HFF-Myc (cell line): ENCODE measurements around the gene ZKSCAN5.
"Not testable (repeated sequence)": the region's sequence is repeated elsewhere in the genome, so short reads cannot be mapped to it uniquely, and the experiment has no call there.

Source experiments
- DNase-seq: peaks from one replicate; pipeline ENCODE4 v3.0.0-alpha.2; 2011; ENCODE audit warnings: low read depth; ENCODE audit errors: extremely low read depth
- H3K4me3 ChIP-seq: replicated peaks from 2 replicates; pipeline ENCODE4 v1.5.1; 2011; ENCODE audit warnings: low read depth, mild to moderate bottlenecking, control low read depth, low read length
- TF ChIP-seq, protein P1 (sequence below): IDR thresholded peaks from 2 replicates; pipeline ENCODE4 v1.5.1; 2012; ENCODE audit warnings: mild to moderate bottlenecking, low read depth, low read length, control low read depth; ENCODE audit errors: missing control alignments

ZKSCAN5 gene

DNA sequence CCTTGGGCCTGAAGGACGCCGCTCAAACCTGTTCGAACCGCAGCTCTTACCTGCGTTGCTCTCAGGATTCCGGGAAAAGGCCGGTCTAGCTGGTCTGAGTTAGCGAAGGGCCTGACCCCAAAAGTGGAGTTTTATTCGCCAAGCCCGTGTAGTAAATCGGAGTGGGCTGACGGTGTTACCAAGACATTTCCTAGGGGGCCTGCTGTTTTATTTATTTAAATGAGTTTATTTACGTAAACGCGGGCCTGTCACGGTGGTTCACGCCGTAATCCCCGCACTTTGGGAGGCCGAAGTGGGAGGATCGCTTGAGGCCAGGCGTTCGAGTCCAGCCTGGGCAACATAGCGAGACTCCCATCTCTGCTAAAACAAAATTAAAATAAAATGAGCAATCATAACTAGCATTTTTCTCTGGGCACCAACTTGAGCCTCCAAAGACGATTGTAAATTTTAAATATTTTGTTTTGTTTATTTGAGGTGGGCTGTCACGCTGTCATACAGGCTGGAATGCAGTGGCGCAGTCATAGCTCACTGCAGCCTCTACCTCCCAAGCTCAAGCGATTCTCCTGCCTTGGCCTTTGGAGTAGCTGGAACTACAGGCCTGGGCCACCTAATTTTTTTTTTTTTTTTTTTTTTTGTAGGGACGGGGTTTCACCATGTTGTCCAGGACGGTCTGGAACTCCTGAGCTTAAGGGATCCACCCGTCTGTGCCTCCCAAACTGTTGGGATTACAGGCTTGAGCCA, 54.9 kb downstream of the ZKSCAN5 start:
- no peak for DNase-seq
- TF ChIP-seq, protein P1, sequence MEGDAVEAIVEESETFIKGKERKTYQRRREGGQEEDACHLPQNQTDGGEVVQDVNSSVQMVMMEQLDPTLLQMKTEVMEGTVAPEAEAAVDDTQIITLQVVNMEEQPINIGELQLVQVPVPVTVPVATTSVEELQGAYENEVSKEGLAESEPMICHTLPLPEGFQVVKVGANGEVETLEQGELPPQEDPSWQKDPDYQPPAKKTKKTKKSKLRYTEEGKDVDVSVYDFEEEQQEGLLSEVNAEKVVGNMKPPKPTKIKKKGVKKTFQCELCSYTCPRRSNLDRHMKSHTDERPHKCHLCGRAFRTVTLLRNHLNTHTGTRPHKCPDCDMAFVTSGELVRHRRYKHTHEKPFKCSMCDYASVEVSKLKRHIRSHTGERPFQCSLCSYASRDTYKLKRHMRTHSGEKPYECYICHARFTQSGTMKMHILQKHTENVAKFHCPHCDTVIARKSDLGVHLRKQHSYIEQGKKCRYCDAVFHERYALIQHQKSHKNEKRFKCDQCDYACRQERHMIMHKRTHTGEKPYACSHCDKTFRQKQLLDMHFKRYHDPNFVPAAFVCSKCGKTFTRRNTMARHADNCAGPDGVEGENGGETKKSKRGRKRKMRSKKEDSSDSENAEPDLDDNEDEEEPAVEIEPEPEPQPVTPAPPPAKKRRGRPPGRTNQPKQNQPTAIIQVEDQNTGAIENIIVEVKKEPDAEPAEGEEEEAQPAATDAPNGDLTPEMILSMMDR, result no peak

DNA sequence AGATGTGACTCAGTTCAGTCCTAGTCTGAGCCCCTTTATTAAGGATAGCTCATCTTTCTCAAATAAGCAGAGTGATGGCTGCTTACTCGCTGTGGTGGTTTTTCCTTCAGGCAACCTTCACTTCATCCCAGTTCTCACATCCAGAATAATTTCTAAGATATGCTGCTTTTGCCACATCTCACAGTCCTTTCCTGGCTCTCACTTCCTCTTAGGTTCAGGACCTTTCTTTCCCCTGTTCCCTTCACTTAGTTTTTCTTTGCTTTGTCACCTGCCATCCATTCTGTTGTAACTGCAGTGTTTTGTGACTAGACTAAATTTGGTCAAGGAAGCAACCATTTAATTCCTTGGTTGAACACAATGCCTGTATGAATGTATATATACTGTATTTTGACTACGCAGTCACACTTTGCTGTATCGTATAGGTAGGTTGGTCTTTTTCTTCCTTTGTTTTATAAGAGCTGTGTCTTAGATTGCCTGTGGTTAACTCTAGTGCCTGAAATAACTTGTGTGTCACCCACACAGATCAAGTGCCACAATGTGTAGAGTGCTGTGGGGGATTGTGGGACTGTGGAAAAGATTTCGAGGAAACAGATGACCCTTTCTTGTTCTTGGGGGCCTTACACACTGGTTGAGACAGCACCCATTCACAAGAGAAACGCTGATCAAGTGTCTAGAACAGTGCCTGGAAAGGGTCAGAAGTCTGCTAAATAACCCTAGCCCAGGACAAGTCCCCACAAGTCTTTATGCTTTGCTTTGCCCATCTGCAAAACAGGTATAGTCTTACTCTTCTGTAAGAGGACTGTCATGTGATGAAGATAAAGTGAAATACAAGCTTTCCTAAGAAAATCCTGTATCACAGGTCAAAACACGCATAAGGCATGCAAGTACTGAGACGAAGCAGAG, 56.6 kb downstream of the ZKSCAN5 start:
- TF ChIP-seq, protein P1, result no peak
- no peak overlapping the region; the same call in 1 of the 2 replicates for H3K4me3 ChIP-seq
- no peak for DNase-seq

More for the DNA sequence above, 54.9 kb downstream of the ZKSCAN5 start:
- H3K4me3 ChIP-seq, result peak overlapping the region; percentile 91

DNA sequence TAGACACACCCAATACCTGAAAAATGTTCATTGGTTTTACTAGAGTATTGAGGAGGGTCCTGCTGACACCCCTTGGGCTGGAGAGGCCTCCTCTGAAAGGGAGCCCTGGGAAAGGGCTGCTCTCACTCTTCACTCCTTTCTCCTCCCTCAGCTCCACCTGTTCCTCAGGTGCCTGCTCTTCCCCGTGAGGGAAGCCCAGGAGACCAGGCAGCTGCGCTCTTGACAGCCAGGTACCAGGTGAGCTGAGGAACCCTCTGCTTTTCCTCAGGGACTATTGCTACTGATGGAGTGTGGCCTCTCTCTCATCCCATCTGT, 57.2 kb downstream of the ZKSCAN5 start:
- TF ChIP-seq, protein P1, result no peak
- H3K4me3 ChIP-seq, result no peak overlapping the region
- no peak for DNase-seq

DNA sequence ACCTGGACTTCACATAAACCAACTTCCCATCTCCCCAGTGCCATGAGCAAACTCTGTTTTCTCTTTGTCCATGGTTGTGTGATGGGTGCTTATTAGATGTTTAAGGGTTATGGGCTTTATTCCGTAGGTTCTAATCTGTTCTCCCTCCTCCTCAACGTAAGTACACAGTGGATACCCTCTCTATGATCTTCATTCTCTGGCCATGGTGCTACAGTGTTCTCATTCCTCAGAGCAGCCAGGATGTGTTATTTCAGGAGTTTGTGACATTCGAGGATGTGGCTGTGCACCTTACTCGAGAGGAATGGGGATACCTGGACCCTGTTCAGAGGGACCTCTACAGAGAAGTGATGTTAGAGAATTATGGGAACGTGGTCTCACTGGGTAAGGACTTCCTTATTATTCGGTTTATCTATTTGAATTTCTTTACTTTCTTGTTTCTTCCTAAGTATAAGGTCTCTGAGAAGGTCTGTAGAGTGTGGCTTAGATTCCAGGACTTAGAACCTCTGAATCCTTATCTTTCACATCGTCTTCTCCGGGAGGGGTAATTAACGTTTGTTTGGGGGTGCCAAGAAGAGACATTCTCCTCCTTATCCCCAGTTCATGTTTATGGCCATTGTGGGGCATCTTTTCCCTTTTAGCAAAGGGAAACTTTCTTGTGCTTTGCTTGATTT, 57.8 kb downstream of the ZKSCAN5 start:
- no peak for DNase-seq
- TF ChIP-seq, protein P1, result no peak
- H3K4me3 ChIP-seq, result peak overlapping the region; percentile 12

DNA sequence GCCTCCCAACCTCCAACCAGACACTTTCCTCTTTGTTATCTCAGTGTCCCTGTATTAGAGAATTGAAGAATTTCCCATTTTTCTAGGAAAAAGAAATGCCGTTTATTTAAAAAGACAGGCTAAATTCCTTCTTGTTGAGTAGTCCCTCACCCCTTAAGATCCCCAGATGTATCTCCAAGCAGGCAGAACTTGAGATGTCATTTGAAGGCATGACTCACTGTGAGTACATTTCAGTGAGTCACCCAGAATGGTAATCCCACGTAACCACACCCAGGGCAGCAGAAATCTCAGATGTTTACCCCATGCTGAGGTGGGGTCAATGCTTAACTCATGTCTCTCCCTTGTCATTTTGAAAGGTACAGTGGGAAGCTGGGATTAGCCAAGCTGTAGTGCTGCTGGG, 58.4 kb downstream of the ZKSCAN5 start:
- 0 out of 2 replicates have a peak overlapping the region, but pooled peaks have one; percentile 12 for H3K4me3 ChIP-seq
- peak; percentile 98 for DNase-seq
- TF ChIP-seq, protein P1, result no peak

DNA sequence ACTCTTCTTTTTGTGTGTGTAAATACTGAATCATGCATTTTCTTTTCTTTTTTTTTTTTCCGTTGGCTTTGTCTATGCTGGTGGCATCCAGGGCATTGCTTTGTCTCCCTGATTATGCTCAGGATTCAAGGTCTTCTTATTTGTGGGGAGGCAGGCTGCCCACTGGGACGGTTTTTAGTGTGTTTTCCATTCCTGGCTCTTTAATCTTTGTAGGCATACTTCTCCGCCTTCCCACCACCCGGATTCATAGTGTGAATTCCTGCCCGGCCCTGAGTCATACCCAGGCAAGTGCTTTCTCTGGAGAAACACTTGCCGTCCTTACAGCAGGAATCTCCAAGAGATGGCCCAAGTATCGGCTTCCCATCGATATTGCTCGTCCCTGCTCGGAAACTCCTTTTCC, 59.2 kb downstream of the ZKSCAN5 start:
- no peak for DNase-seq
- no peak overlapping the region for H3K4me3 ChIP-seq
- TF ChIP-seq, protein P1, result no peak

DNA sequence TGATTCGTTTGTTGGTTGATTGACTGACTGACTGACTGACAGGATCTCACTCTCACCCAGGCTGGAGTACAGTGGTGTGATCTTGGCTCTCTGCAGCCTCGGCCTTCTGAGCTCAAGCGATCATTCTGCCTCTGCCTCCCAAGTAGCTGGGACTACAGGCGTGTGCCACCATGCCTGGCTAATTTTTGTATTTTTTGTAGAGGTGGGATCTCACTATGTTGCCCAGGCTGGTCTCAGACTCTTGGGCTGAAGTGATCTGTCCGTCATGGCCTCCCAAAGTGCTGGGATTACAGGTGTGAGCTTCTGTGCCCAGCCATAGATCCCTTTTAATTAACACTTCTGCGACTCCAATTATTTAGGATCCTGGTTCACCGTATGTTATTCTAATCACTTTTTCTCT, 64.3 kb downstream of the ZKSCAN5 start:
- DNase-seq, result not testable (repeated sequence)

More for the DNA sequence above, 64.3 kb downstream of the ZKSCAN5 start:
- H3K4me3 ChIP-seq, result not testable (repeated sequence)
